Lower leg skin (tissue), 4 donors: ENCODE results near the gene VAV2. TPM values are rescaled to one million over a fixed set of nuclear protein-coding genes. Genes with fewer than 3 reads are reported as not detected.

Source experiments
- DNase-seq, 2 donors: peaks; one replicate each; pipeline ENCODE4 v3.0.0-alpha.2; 2019; ENCODE audit warnings: low spot score in 2 of 2
- H3K4me3 ChIP-seq: fragments of 200-600 bp; sonication (generic); 2 replicates; pipeline ENCODE4 v1.5.1; 2017; ENCODE audit warnings: mild to moderate bottlenecking, low read depth; ENCODE audit not compliant: poor library complexity, severe bottlenecking
- POLR2A ChIP-seq, 2 donors: fragments of 450-650 bp; IDR thresholded peaks; one replicate each; pipeline ENCODE4 v1.6.1; 2016 to 2017; ENCODE audit warnings: antibody characterized with exemption in 2 of 2, mild to moderate bottlenecking in 1 of 2, moderate library complexity in 1 of 2
- WGBS, 2 donors: methylation state at CpG; one replicate each; pipeline ENCODE4 v1.1.5; 2018; 5-methylcytosine and 5-hydroxymethylcytosine counted together
- intact Hi-C: fragments of 100-400 bp; cut with DNase I; formaldehyde crosslinking; loops from one replicate; pipeline ENCODE4 v1.15.0; 2023; ENCODE audit warnings: low total_unique reads
- total RNA-seq, 4 donors: library from RNA; depleted of rRNA; stranded (reverse); fragments of >200 nt; gene quantifications; one replicate each; pipeline ENCODE4 v1.1.0, GENCODE V29; 2016
- TF ChIP-seq, protein P1 (sequence below), 3 donors: fragments of 450-650 bp; IDR thresholded peaks; one replicate each; pipeline ENCODE4 v1.5.1; 2016; ENCODE audit warnings: antibody characterized with exemption in 3 of 3, mild to moderate bottlenecking in 3 of 3, moderate library complexity in 2 of 3

VAV2 gene
- total RNA-seq, 4 donors from 2014 or later: 6.8 to 9.1 (median 7.5) TPM

DNA sequence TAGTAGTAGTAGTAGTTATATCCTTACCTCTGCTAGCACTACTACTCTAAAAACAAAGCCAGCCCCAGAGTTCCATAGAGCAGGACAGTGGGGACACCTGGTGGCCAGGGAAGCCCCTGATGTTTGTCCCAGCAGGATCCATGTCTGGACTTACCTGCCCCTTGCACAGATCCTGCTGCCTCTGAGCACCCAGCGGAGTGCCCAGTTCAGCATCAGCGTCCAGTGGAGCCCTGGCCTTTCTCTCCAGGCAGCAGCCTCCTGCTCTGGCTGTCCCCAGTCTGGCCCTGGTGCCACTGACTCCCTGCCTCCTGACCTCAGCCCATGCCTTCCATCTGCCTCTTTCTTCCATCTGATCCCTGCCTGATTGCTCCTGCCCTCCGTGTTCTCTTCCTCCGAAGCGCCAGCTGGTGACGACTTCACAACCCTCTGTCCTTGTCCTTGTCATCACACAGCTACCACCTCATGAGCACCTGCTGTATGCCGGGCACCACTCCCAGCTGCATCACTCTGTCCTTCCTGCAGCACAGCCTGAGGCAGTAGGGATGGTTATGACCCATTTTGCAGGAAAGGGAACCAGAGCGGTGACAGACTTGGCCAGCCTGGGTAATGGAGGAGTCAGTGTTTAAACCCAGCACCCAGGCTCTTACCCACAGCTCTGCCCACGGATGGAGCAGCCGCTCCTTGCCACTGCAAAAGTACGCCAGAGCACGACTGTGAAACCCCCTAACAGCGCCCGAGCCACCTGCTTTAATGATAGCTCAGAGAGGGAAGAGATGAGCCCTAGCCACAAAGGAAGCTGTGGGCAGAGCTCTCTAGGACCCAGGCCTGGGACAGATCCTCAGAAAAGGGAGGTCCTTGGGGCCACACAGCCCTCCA, 265.5 kb downstream of the VAV2 start:
- TF ChIP-seq, protein P1, sequence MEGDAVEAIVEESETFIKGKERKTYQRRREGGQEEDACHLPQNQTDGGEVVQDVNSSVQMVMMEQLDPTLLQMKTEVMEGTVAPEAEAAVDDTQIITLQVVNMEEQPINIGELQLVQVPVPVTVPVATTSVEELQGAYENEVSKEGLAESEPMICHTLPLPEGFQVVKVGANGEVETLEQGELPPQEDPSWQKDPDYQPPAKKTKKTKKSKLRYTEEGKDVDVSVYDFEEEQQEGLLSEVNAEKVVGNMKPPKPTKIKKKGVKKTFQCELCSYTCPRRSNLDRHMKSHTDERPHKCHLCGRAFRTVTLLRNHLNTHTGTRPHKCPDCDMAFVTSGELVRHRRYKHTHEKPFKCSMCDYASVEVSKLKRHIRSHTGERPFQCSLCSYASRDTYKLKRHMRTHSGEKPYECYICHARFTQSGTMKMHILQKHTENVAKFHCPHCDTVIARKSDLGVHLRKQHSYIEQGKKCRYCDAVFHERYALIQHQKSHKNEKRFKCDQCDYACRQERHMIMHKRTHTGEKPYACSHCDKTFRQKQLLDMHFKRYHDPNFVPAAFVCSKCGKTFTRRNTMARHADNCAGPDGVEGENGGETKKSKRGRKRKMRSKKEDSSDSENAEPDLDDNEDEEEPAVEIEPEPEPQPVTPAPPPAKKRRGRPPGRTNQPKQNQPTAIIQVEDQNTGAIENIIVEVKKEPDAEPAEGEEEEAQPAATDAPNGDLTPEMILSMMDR (IDR thresholded peaks at IDR 0.05): no peak
- TF ChIP-seq POLR2A (IDR thresholded peaks at IDR 0.05): no peak
- WGBS, 2 donors: 64 to 70% methylated on average over 14 of the region's 14 CpGs
- DNase-seq: peak in 1 of 2 donors; percentile 83
- no peak overlapping the region for H3K4me3 ChIP-seq
- intact Hi-C loops: loop anchor here (10.0 kb wide), 1 partner anchor 192 kb away; the partner anchor contains the start of gene ADAMTSL2

GRCh38 chr9:133725886-133726285, 266.2 kb downstream of the VAV2 start:
- TF ChIP-seq, protein P1 (IDR thresholded peaks at IDR 0.05): no peak
- TF ChIP-seq POLR2A (IDR thresholded peaks at IDR 0.05): no peak
- intact Hi-C loops: loop anchor here (10.0 kb wide), 1 partner anchor 191 kb away; the partner anchor contains the start of gene ADAMTSL2
- no peak overlapping the region for H3K4me3 ChIP-seq
- WGBS, 2 donors: 71 to 78% methylated on average over 7 of the region's 7 CpGs
- DNase-seq: peak in 1 of 2 donors; percentile 52

DNA sequence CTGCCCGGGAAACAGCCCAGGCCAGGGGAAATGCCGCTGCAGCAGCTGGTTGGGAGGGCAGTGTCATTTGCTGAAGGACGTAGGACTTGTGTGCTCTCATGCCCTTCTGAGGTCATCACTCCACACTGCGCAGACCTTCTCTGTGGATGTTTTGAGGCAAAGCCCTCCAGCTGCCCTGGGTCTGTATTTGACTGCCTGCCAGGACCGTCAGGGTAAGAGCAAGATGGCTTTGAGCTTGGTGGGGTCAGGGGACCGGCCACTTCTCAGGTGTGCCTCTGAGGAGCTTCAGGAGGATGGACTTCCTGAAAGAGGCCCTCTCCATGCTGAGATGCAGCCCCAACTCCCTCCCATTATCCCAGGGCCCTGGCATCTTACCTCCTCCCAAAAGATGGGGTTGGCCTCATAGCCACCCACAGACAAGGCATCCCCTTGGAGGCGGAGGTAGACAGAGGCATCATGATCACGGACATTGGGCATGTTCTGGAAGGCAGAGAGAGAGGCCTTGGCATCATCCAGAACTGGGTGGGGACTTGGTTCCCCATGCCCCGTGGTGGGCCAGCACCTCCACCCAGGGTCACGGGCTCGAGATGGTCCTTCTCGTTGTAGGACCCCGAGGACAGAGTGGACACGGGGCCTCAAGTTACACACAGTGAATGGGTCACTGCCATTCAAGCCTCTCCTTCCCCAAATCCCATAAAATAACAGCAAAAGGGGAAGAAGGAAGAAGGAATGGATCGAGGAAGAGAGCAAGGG, 273.4 kb downstream of the VAV2 start:
- intact Hi-C loops: no loop called here
- no peak overlapping the region for H3K4me3 ChIP-seq
- TF ChIP-seq, protein P1 (IDR thresholded peaks at IDR 0.05): no peak
- no peak for TF ChIP-seq POLR2A (IDR thresholded peaks at IDR 0.05)
- DNase-seq: no peak
- 86 to 89% methylated on average over 14 to 15 of the region's 15 CpGs for WGBS, 2 donors

DNA sequence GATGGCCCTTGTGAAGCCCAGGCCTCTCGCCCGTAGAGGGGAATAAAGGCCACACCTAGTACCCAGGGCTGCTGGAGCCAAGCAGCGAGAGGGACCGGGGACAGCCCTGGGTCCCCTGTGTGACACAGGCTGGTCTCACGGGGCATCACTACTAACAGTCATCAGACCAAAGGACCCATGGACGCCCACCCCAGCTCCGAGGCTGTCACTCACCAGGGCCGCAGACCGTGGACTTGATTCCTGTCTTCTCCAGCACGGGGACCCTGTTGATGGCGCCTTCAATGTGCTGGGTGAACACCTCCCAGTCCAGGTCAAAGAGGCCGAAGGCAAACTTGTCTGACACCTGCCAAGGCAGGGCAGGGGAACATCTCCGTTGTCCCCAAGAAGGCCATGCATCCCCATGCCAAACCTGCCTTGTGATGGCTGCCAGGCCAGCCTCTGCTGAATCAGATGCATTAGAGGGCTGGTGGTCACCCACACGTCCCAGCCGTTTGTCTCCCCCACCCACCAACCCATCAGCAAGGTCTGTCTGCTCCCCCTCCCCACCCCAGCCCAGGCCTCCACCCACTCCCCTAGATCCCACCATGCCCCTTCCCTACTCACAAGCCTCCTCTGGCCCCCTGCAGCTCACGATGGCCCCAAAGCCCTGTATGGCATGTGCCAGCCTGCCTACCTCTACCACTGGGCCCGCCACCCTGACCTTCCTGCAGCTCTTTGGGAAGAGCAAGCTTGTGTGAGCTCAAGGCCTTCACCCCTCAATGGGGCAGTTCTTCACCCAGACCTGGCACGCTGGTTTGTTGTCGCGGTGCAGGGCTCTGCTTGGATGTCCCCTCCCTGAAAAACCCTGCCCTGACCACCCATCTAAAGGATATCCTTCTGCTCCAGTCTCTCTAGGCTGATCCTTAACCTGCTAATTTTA, 274.8 kb downstream of the VAV2 start:
- WGBS, 2 donors: 93 to 94% methylated on average over 17 to 20 of the region's 20 CpGs
- no peak for TF ChIP-seq POLR2A (IDR thresholded peaks at IDR 0.05)
- TF ChIP-seq, protein P1 (IDR thresholded peaks at IDR 0.05): no peak
- no peak overlapping the region for H3K4me3 ChIP-seq
- no peak for DNase-seq
- intact Hi-C loops: no loop called here

GRCh38 chr9:133716564-133717112, 275.5 kb downstream of the VAV2 start:
- WGBS, 2 donors: 67 to 70% methylated on average over 8 of the region's 8 CpGs
- H3K4me3 ChIP-seq: no peak overlapping the region
- no peak for DNase-seq
- TF ChIP-seq POLR2A (IDR thresholded peaks at IDR 0.05): no peak
- TF ChIP-seq, protein P1 (IDR thresholded peaks at IDR 0.05): no peak
- intact Hi-C loops: no loop called here
